H1 (cell line): ENCODE measurements around the gene CFDP1. TPM values are rescaled to one million over a fixed set of nuclear protein-coding genes. Genes with fewer than 3 reads are reported as not detected.

Experiments
- CTCF ChIA-PET: fragments of 300-600 bp; sonication (Branson Sonifier 250); formaldehyde crosslinking; loops from one replicate; lab custom pipeline; 2021; ENCODE audit not compliant: partially characterized antibody; lab: Charles Lee
- POLR2A ChIA-PET: fragments of 300-600 bp; sonication (Branson Sonifier 250); formaldehyde crosslinking; loops from one replicate; lab custom pipeline; 2021; ENCODE audit warnings: inconsistent platforms; ENCODE audit not compliant: partially characterized antibody; lab: Charles Lee
- DNase-seq, 2 experiments: peaks; one replicate each; pipeline versions ENCODE4 v3.0.0 to v3.0.0-alpha.2; 2010 to 2022; ENCODE audit warnings: low spot score in 2 of 2, low read depth in 1 of 2, mixed read lengths in 1 of 2
- FAIRE-seq: peaks from 2 replicates; lab custom pipeline; 2011; peaks lifted over from hg19 to GRCh38; lab: Jason Lieb, UNC
- H2AFZ ChIP-seq: 2 replicates; pipeline ENCODE4 v1.8.1; 2012; ENCODE audit warnings: low read length, inconsistent platforms
- H2AK5ac ChIP-seq: 2 replicates; pipeline ENCODE4 v1.6.1; 2013; ENCODE audit warnings: low read depth, low read length
- H2BK120ac ChIP-seq: replicated peaks from 2 replicates; pipeline ENCODE3; 2013; ENCODE audit warnings: low read depth, low read length, inconsistent platforms
- H2BK12ac ChIP-seq: 2 replicates; pipeline ENCODE4 v1.6.1; 2013; ENCODE audit warnings: low read depth, low read length
- H2BK15ac ChIP-seq: 2 replicates; pipeline ENCODE4 v1.6.1; 2013; ENCODE audit warnings: low read length
- H2BK20ac ChIP-seq: 2 replicates; pipeline ENCODE4 v1.6.1; 2013; ENCODE audit warnings: low read length
- H2BK5ac ChIP-seq: 2 replicates; pipeline ENCODE4 v1.6.1; 2013; ENCODE audit warnings: low read depth, low read length
- H3K14ac ChIP-seq: 2 replicates; pipeline ENCODE4 v1.6.1; 2013; ENCODE audit warnings: inconsistent platforms; ENCODE audit not compliant: insufficient read length
- H3K18ac ChIP-seq: 2 replicates; pipeline ENCODE4 v1.6.1; 2013; ENCODE audit warnings: low read length; ENCODE audit errors: extremely low read depth
- H3K23ac ChIP-seq: 2 replicates; pipeline ENCODE4 v1.6.1; 2013; ENCODE audit warnings: inconsistent platforms; ENCODE audit not compliant: insufficient read length
- H3K23me2 ChIP-seq: 2 replicates; pipeline ENCODE4 v1.6.1; 2013; ENCODE audit warnings: low read depth, low read length
- H3K27ac ChIP-seq: 2 replicates; pipeline ENCODE4 v1.6.1; 2011; ENCODE audit warnings: low read depth, low read length, inconsistent platforms
- H3K27me3 ChIP-seq, 4 experiments: replicated peaks in 1 of 4; 1 replicate in 1 of 4; 2 replicates in 3 of 4; pipeline versions ENCODE4 v1.6.1 to v1.8.1; 2011 to 2013; ENCODE audit warnings: low read length in 3 of 4, mild to moderate bottlenecking in 3 of 4, inconsistent platforms in 2 of 4, mixed read lengths in 2 of 4, moderate library complexity in 1 of 4; ENCODE audit not compliant: control insufficient read depth in 3 of 4, insufficient read depth in 3 of 4; ENCODE audit errors: extremely low read depth in 1 of 4
- H3K36me3 ChIP-seq, 4 experiments: 2 replicates each; pipeline versions ENCODE4 v1.6.1 to v1.8.1; 2011 to 2013; ENCODE audit warnings: mild to moderate bottlenecking in 4 of 4, low read length in 3 of 4, moderate library complexity in 2 of 4, control low read depth in 1 of 4, inconsistent platforms in 1 of 4; ENCODE audit not compliant: insufficient read depth in 4 of 4, control insufficient read depth in 2 of 4
- H3K4ac ChIP-seq: replicated peaks from 2 replicates; pipeline ENCODE3; 2013; ENCODE audit warnings: low read length, low read depth, mixed read lengths, inconsistent platforms; ENCODE audit not compliant: insufficient read length
- H3K4me1 ChIP-seq, 4 experiments: replicated peaks in 1 of 4; 1 replicate in 1 of 4; 2 replicates in 3 of 4; pipeline versions ENCODE4 v1.6.1 to v1.8.1; 2011 to 2013; ENCODE audit warnings: low read length in 3 of 4, inconsistent platforms in 2 of 4, mixed read lengths in 1 of 4; ENCODE audit not compliant: insufficient read depth in 4 of 4, control insufficient read depth in 3 of 4
- H3K4me2 ChIP-seq, 2 experiments: 2 replicates each; pipeline versions ENCODE4 v1.6.1 to v1.8.1; 2011 to 2013; ENCODE audit warnings: low read depth in 2 of 2, low read length in 2 of 2, control low read depth in 1 of 2, inconsistent platforms in 1 of 2, mild to moderate bottlenecking in 1 of 2; ENCODE audit not compliant: insufficient read depth in 1 of 2
- H3K4me3 ChIP-seq, 4 experiments: fragments of 200-600, 300-600 bp in 1 of 4; sonication (generic), shearing (Covaris generic), sonication (Bioruptor Twin) in 1 of 4; 2 replicates each; pipeline versions ENCODE4 v1.5.1 to v1.8.1; 2011 to 2016; ENCODE audit warnings: low read length in 4 of 4, low read depth in 3 of 4, control low read depth in 2 of 4, inconsistent platforms in 2 of 4, mild to moderate bottlenecking in 2 of 4, mixed read lengths in 1 of 4, moderate library complexity in 1 of 4; ENCODE audit not compliant: insufficient read depth in 2 of 4; ENCODE audit errors: extremely low read depth in 1 of 4
- H3K56ac ChIP-seq: replicated peaks from 2 replicates; pipeline ENCODE3; 2013; ENCODE audit warnings: low read depth, mild to moderate bottlenecking, mixed read lengths, low read length, inconsistent platforms; ENCODE audit not compliant: insufficient read length
- H3K79me1 ChIP-seq: 2 replicates; pipeline ENCODE4 v1.6.1; 2013; ENCODE audit warnings: low read depth, low read length, control low read depth
- H3K79me2 ChIP-seq, 2 experiments: 2 replicates each; pipeline versions ENCODE4 v1.6.1 to v1.8.1; 2012 to 2013; ENCODE audit warnings: low read length in 2 of 2, mild to moderate bottlenecking in 2 of 2, inconsistent platforms in 1 of 2; ENCODE audit not compliant: insufficient read depth in 2 of 2, control insufficient read depth in 1 of 2
- H3K9ac ChIP-seq, 4 experiments: replicated peaks in 1 of 4; 1 replicate in 1 of 4; 2 replicates in 3 of 4; pipeline versions ENCODE4 v1.6.1 to v1.8.1; 2011 to 2013; ENCODE audit warnings: low read depth in 3 of 4, low read length in 3 of 4, control low read depth in 2 of 4, mild to moderate bottlenecking in 2 of 4, moderate library complexity in 2 of 4, inconsistent platforms in 1 of 4; ENCODE audit errors: extremely low read depth in 1 of 4
- H3K9me3 ChIP-seq, 2 experiments: 2 replicates each; pipeline versions ENCODE4 v1.6.1 to v1.8.1; 2012 to 2013; ENCODE audit warnings: mild to moderate bottlenecking in 2 of 2, moderate library complexity in 2 of 2, control low read depth in 1 of 2, inconsistent platforms in 1 of 2, low read depth in 1 of 2, low read length in 1 of 2, mixed read lengths in 1 of 2; ENCODE audit not compliant: insufficient read depth in 2 of 2
- H4K20me1 ChIP-seq, 2 experiments: replicated peaks in 1 of 2; 2 replicates each; pipeline versions ENCODE3 to v1.8.1; 2011 to 2013; ENCODE audit warnings: inconsistent platforms in 2 of 2, low read length in 2 of 2, mild to moderate bottlenecking in 1 of 2; ENCODE audit not compliant: insufficient read depth in 2 of 2, control insufficient read depth in 1 of 2
- H4K5ac ChIP-seq: 2 replicates; pipeline ENCODE4 v1.6.1; 2013; ENCODE audit warnings: low read length, low read depth, mixed read lengths, inconsistent platforms; ENCODE audit not compliant: insufficient read length
- H4K8ac ChIP-seq: 2 replicates; pipeline ENCODE4 v1.8.0; 2013; ENCODE audit warnings: mild to moderate bottlenecking, moderate library complexity, low read length, inconsistent platforms; ENCODE audit not compliant: insufficient read depth; ENCODE audit errors: extremely low read depth
- H4K91ac ChIP-seq: replicated peaks from 2 replicates; pipeline ENCODE3; 2013; ENCODE audit warnings: low read length, mixed read lengths, inconsistent platforms; ENCODE audit not compliant: insufficient read length
- BACH1 ChIP-seq: IDR thresholded peaks from 2 replicates; pipeline ENCODE4 v1.6.1; 2012; ENCODE audit warnings: low read length, improper control_type of control experiment
- CHD2 ChIP-seq: IDR thresholded peaks from 2 replicates; pipeline ENCODE4 v1.6.1; 2012; ENCODE audit warnings: low read length, improper control_type of control experiment
- E2F6 ChIP-seq: IDR thresholded peaks from 2 replicates; pipeline ENCODE4 v1.6.1; 2012; ENCODE audit warnings: inconsistent platforms
- EZH2 ChIP-seq: fragments of 200-600 bp; sonication (generic); IDR thresholded peaks from 2 replicates; pipeline ENCODE4 v1.7.1; 2012; ENCODE audit warnings: low read depth, mild to moderate bottlenecking, moderate library complexity, low read length, inconsistent platforms; ENCODE audit not compliant: severe bottlenecking
- GTF2F1 ChIP-seq: IDR thresholded peaks from 2 replicates; pipeline ENCODE4 v1.6.1; 2012; ENCODE audit warnings: low read depth, low read length, improper control_type of control experiment, borderline replicate concordance
- MAFK ChIP-seq: IDR thresholded peaks from 2 replicates; pipeline ENCODE4 v1.6.1; 2012; ENCODE audit warnings: low read depth, mild to moderate bottlenecking, improper control_type of control experiment, low read length
- POLR2AphosphoS5 ChIP-seq: IDR thresholded peaks from 2 replicates; pipeline ENCODE4 v1.6.1; 2011; ENCODE audit warnings: low read depth, low read length
- RAD21 ChIP-seq, 2 experiments: IDR thresholded peaks in 1 of 2; conservative IDR thresholded peaks in 1 of 2; 2 replicates each; pipeline ENCODE4 v1.6.1; 2011; ENCODE audit warnings: low read depth in 2 of 2, low read length in 2 of 2, improper control_type of control experiment in 1 of 2, inconsistent platforms in 1 of 2, mild to moderate bottlenecking in 1 of 2, moderate library complexity in 1 of 2
- RNF2 ChIP-seq: fragments of 200-900, 300-1000 bp; sonication (generic); IDR thresholded peaks from 2 replicates; pipeline ENCODE4 v1.7.1; 2016; ENCODE audit warnings: borderline replicate concordance, low read depth, mild to moderate bottlenecking, antibody characterized with exemption, low read length; ENCODE audit not compliant: poor library complexity, severe bottlenecking; ENCODE audit errors: missing control alignments
- SP1 ChIP-seq: IDR thresholded peaks from 2 replicates; pipeline ENCODE4 v1.6.1; 2011; ENCODE audit warnings: low read depth, low read length
- SUZ12 ChIP-seq: fragments of 200-600 bp; sonication (generic); IDR thresholded peaks from 2 replicates; pipeline ENCODE4 v1.6.1; 2012; ENCODE audit warnings: mild to moderate bottlenecking, inconsistent platforms, low read length, moderate library complexity, mixed read lengths
- TBP ChIP-seq: IDR thresholded peaks from 2 replicates; pipeline ENCODE4 v1.6.1; 2011; ENCODE audit warnings: low read depth, low read length, improper control_type of control experiment
- TCF12 ChIP-seq: IDR thresholded peaks from 2 replicates; pipeline ENCODE4 v1.6.1; 2011; ENCODE audit warnings: low read depth, mild to moderate bottlenecking, low read length
- YY1 ChIP-seq: IDR thresholded peaks from 2 replicates; pipeline ENCODE4 v1.6.1; 2011; ENCODE audit warnings: low read depth, mild to moderate bottlenecking, low read length
- WGBS, 2 experiments: shearing (Covaris generic) in 1 of 2; methylation state at CpG; one replicate each; pipeline versions ENCODE4 v1.1.6 to v1.1.7; 2013 to 2015; ENCODE audit warnings: low lambda C conversion rate in 2 of 2, mixed read lengths in 2 of 2, inconsistent platforms in 1 of 2, low coverage in 1 of 2, missing lambda C conversion rate in 1 of 2; ENCODE audit not compliant: insufficient replicate concordance in 2 of 2, insufficient coverage in 1 of 2, insufficient read length in 1 of 2; ENCODE audit errors: extremely low coverage in 1 of 2, missing lambda C conversion rate in 1 of 2; 5-methylcytosine and 5-hydroxymethylcytosine counted together
- polyA plus RNA-seq, 7 experiments: library from polyadenylated mRNA; depleted of rRNA in 3 of 7; stranded (reverse) in 5 of 7; unstranded in 2 of 7; fragments of >200 nt in 5 of 7; fragments of 200-250 nt in 2 of 7; gene quantifications; 1 replicate in 5 of 7; 2 replicates in 1 of 7; 4 replicates in 1 of 7; pipeline versions ENCODE4 v1.2.1 to v1.2.3, GENCODE V29; 2011 to 2013; ENCODE audit warnings: missing spikeins in 2 of 7, mixed read lengths in 2 of 7
- total RNA-seq: library from RNA; stranded (reverse); fragmentation: NEBNext Ultra II Directional; extraction: Animal tissue kit (Norgen Biotek cat#: 25700); gene quantifications from 2 replicates; pipeline ENCODE4 v1.2.1, GENCODE V29; 2021

The CFDP1 gene
- total and polyA plus RNA-seq, 2 of the 8 experiments (the other 6 are each of a cell fraction or from before 2014, with no cell fraction given), result 25.5 to 77.3 TPM

DNA sequence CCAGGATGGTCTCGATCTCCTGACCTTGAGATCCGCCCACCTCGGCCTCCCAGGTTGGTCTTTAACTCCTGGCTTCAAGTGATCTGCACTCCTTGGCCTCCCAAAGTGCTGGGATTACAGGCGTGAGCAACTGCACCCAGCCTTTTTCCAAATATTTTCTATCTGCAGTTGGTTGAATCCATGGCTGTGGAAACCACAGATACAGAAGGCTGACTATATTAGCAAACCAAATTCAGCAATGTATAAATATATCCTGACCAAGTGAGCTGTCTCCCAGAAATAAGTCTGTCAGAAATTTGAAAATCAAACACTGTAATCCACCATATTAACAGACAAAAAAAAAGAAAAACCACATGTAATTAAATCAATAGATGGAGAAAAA lies 9.6 kb downstream of the CFDP1 start:
- no peak overlapping the region for H3K4me2 ChIP-seq
- FAIRE-seq (no peak), DNase-seq (no peak)
- no peak overlapping the region for H4K91ac ChIP-seq
- H3K27ac ChIP-seq, result no peak overlapping the region
- no peak overlapping the region for H3K4me3 ChIP-seq
- peaks cover 6 to 91% of the 10 kb centered on the region in 2 experiments; a peak in 3 of 4 replicates for H3K79me2 ChIP-seq
- no peaks in the 10 kb centered on the region for H3K27me3 ChIP-seq
- H2BK15ac ChIP-seq, result no peak overlapping the region
- H3K4me1 ChIP-seq, result peaks cover 0 to 8% (median 2%) of the 10 kb centered on the region in 4 experiments; a peak in 3 of 7 replicates
- H4K20me1 ChIP-seq, result peaks cover 2 to 4% of the 10 kb centered on the region in 2 experiments
- H3K14ac ChIP-seq, result no peak overlapping the region
- no peak overlapping the region for H3K18ac ChIP-seq
- no peak overlapping the region for H2BK20ac ChIP-seq
- ChIA-PET CTCF (interaction anchor here (0.9 to 1.1 kb wide), 3 partner anchors 10 to 49 kb away, joined by 3 to 4 read pairs (median 3); partner anchors contain the start of gene CFDP1), POLR2A (interaction anchor here (1.7 to 3.9 kb wide), 2 partner anchors 10 to 11 kb away, joined by 4 to 34 read pairs; partner anchors contain the start of gene CFDP1)
- H3K36me3 ChIP-seq, result no peaks in the 10 kb centered on the region
- no peak overlapping the region for H2AK5ac ChIP-seq
- no peaks in the 10 kb centered on the region for H3K9me3 ChIP-seq
- H3K9ac ChIP-seq, result no peak overlapping the region
- no peak overlapping the region for H3K4ac ChIP-seq
- H2BK5ac ChIP-seq, result no peak overlapping the region
- no peaks in the 10 kb centered on the region for H3K23me2 ChIP-seq
- H2AFZ ChIP-seq, result no peak overlapping the region
- H3K56ac ChIP-seq, result no peak overlapping the region
- no peak overlapping the region for H3K23ac ChIP-seq
- 83% methylated on average over 4 of the region's 4 CpGs; no CpG with 5 or more reads in 1 of the 2 experiments for WGBS, 2 experiments
- no peak overlapping the region for H2BK120ac ChIP-seq
- no peak overlapping the region for H2BK12ac ChIP-seq
- no peak overlapping the region for H4K5ac ChIP-seq
- no peak overlapping the region for H4K8ac ChIP-seq
- H3K79me1 ChIP-seq, result peaks cover 4% of the 10 kb centered on the region
- TF ChIP-seq GTF2F1, result no peak
- TF ChIP-seq TBP, result no peak
- no peak for TF ChIP-seq E2F6
- no peak for TF ChIP-seq YY1
- TF ChIP-seq RAD21 (IDR thresholded peaks at IDR 0.05 in 1 of 2, conservative IDR thresholded peaks at IDR 0.05 in 1 of 2; ENCODE audit: low read depth in 2 of 2, low read length in 2 of 2), result no peak
- no peak for TF ChIP-seq EZH2
- TF ChIP-seq MAFK, result no peak
- TF ChIP-seq SP1, result no peak
- TF ChIP-seq SUZ12, result no peak
- no peak for TF ChIP-seq BACH1
- no peak for TF ChIP-seq POLR2AphosphoS5
- no peak for TF ChIP-seq TCF12
- no peak for TF ChIP-seq RNF2
- no peak for TF ChIP-seq CHD2
